ENCODE data around the gene MACROD2.

MACROD2 gene

GRCh38 chr20:16027686-16028085 is 2032.4 kb downstream of the MACROD2 start:
- DNase-seq: no peak

GRCh38 chr20:16028923-16029322 is 2033.6 kb downstream of the MACROD2 start:
- no peak for DNase-seq

GRCh38 chr20:16030253-16030652 is 2034.9 kb downstream of the MACROD2 start:
- no peak for DNase-seq

- DNase-seq: no peak
These were observed 2040.3 kb downstream of the MACROD2 start for GRCh38 chr20:16035576-16035975.

- DNase-seq: no peak
These were observed 2041.0 kb downstream of the MACROD2 start for GRCh38 chr20:16036331-16036730.

- DNase-seq: no peak
These were observed 2045.4 kb downstream of the MACROD2 start for GRCh38 chr20:16040742-16041141.

GRCh38 chr20:16042731-16043130 is 2047.4 kb downstream of the MACROD2 start:
- no peak for DNase-seq

GRCh38 chr20:16043931-16044330 is 2048.6 kb downstream of the MACROD2 start:
- DNase-seq: no peak

- DNase-seq: no peak
These were observed 2053.6 kb downstream of the MACROD2 start for GRCh38 chr20:16048876-16049275.

- DNase-seq: no peak
These were observed 2054.3 kb downstream of the MACROD2 start for GRCh38 chr20:16049529-16050093.

- DNase-seq: no peak
These were observed 2055.1 kb downstream of the MACROD2 start for GRCh38 chr20:16050366-16050765.

GRCh38 chr20:16051968-16052367 is 2056.7 kb downstream of the MACROD2 start:
- no peak for DNase-seq

GRCh38 chr20:16052456-16052855 is 2057.1 kb downstream of the MACROD2 start:
- DNase-seq: no peak

GRCh38 chr20:16054985-16055384 is 2059.7 kb downstream of the MACROD2 start:
- no peak for DNase-seq

GRCh38 chr20:16057651-16058050 is 2062.3 kb downstream of the MACROD2 start:
- no peak for DNase-seq

- DNase-seq: no peak
These were observed 2063.0 kb downstream of the MACROD2 start for GRCh38 chr20:16058268-16058667.

GRCh38 chr20:16059841-16060240 is 2064.5 kb downstream of the MACROD2 start:
- DNase-seq: no peak

- DNase-seq: no peak
These were observed 2066.0 kb downstream of the MACROD2 start for GRCh38 chr20:16061351-16061750.

GRCh38 chr20:16062661-16063581 is 2067.6 kb downstream of the MACROD2 start:
- DNase-seq: no peak

GRCh38 chr20:16063881-16064280 is 2068.6 kb downstream of the MACROD2 start:
- DNase-seq: no peak

GRCh38 chr20:16064989-16065707 is 2069.8 kb downstream of the MACROD2 start:
- DNase-seq: no peak

- DNase-seq: no peak
These were observed 2071.3 kb downstream of the MACROD2 start for GRCh38 chr20:16066571-16066970.

- DNase-seq: no peak
These were observed 2074.2 kb downstream of the MACROD2 start for GRCh38 chr20:16069389-16070010.
